Stimulated activated CD4-positive, alpha-beta T cell treated with anti-CD3 and anti-CD28 coated beads, TNF-alpha, amount 100 ng/mL, for 48 hours (primary cell): ENCODE results near the gene WDR64.

Source experiments
- DNase-seq, 3 donors: peaks; one replicate each; pipeline ENCODE4 v3.0.0-alpha.2; 2020; ENCODE audit warnings: low read depth in 3 of 3

Gene WDR64

GRCh38 chr1:241652012-241652411, at the start of gene WDR64:
WDR64 (plus strand) TSS chr1:241652281; CDS start chr1:241652485, 204 bp downstream.
- DNase-seq: no peak

GRCh38 chr1:241603731-241604245, 48.3 kb upstream of the WDR64 start:
- DNase-seq: no peak

GRCh38 chr1:241605146-241605805, 46.8 kb upstream of the WDR64 start:
- DNase-seq: no peak

DNA sequence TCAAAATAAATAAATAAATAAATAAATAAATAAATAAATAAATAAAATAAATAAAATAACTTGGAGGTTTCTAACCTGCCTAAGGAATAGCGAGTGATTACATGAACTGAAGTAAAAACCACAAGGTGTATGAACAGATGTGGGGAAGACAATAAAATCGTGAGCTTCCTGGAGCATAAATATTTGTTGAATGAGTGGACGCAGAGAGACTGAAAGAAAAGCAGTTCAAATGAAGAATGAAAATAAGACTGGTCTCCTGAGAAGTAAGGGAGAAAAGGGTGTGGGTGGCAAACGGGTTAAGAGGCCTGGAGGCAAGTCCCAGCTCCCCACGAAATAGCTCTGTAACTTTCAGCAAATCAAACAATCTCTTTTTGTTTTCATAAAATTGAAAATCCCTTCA, 45.5 kb upstream of the WDR64 start:
- no peak for DNase-seq

GRCh38 chr1:241607497-241607896, 44.6 kb upstream of the WDR64 start:
- DNase-seq: no peak

DNA sequence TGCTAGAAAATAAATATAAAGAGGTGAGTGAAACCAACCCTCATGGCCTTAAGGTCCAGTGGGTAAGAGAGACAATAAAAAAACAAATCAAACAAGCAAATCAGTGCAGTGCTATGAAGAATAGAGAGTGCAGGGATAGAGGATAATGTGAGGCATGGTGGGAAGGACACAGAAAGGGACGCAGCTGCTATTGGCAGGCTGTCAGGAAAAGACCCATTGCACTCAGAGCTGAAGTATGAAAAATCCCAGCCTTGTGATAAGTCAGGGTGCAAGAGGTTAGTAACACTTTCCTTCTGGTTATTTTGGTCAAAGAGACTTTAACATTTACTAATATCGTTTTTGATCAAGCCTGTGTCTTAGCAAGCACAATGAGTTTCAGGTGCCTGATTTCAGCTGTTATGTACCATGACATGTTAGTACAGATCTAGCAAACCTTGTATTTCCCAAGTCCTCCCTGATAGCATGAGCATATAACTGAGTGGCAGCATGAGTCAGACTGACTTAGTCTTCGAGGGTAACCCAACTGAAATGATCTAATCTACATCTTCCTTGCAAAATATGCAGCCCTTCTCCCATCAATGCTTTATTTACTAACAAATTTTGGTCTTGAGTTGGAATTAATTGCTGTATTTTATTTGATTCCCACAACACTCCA, 43.6 kb upstream of the WDR64 start:
- no peak for DNase-seq

DNA sequence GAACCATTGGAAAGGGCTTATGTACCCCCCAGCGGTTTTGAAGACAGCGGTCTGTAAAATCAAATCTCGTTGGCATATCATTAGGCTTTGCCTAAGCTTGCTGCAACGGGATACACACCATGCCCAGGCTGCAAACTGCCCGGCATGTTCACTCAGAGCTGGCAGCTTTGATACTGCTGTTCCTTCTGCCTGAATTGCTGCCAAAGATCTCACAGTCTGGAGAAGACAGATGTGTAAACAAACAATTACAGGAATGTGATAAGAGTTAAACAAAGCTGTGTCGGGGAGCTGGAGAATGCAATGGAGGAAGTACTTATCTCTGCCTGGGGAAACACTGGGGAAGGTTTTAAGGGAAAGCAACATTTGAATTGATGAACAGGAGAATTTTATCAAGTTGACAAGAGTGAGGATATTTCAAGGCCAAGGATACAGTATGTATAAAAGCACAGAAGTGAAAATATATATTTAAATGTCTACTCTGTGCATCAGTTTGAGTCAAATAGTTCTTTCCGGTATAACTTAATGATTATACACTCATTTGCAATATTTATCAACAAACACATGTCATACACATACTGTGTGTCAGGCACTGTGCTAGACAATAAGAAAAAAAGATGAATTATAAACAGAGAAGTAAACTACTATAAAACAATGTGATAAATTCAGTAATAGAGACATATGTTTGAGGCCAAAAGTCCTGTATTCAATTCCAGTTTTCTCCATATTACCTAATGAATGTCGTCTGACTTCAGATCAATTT, 41.8 kb upstream of the WDR64 start:
- no peak for DNase-seq

- DNase-seq: no peak
These were observed 41.0 kb upstream of the WDR64 start for GRCh38 chr1:241611063-241611462.

DNA sequence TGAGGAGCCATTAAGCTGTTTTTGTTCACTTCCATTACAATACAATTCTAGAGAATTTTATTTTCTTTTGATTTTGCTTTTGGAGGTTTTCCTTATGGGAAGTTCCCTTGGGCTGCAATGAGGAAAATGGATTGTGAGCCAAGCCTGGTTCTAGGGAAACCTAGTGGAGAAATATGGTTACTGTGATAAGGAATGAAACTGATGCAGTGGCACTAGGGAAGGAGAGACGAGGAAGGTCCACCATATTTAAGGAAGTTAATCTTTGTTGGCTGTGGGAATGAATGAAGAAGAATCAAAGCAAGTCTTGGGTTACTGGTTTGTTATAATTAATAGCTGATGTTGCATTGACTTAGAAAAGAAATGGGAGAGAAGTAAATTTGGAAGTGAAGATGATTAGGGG, 40.3 kb upstream of the WDR64 start:
- no peak for DNase-seq

DNA sequence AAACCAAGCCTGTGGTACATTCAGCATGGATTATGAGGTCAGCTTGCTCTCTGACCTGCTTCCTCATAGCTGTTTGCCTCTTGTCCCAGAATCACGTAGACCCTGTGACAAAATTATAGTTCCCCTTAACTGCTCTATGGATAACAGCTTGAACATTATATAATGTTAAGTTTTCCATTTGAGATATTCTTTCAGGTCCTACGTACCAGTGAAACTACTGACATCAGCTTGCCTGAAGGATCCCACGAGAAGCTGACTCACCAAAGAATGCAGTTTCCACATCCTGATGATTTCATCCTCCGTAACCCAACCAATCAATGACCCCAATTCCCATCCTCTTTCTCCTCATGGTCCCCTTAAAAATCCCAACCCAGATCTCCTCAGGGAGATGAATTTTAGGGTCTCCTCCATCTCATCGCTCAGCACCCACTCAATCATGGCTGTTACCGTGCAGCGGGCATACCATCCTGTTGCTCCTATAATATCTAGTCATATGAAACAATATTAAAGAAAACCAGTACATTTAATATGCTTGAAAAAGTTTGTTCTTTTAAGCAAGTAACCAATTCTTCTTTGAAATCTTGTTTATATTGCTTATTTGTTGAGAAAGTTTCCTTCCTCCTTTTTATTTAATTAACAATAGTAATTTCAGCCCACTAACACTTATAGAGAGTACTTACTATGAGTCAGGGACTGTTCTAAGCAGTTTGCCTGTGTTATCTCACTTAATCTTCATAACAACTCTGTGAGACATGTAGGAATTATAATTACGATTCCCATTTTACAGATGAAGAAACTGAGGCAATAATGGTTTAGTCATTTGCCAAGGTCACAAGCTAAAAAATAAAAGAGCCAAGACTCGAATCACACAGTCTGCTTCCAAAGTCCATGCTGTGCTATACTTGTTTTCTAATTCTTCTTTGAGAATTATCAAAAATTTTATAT, 39.3 kb upstream of the WDR64 start:
- DNase-seq: no peak

GRCh38 chr1:241614144-241614543, 37.9 kb upstream of the WDR64 start:
- no peak for DNase-seq

- DNase-seq: no peak
These were observed 37.5 kb upstream of the WDR64 start for GRCh38 chr1:241614572-241614971.

- no peak for DNase-seq
These were observed 36.8 kb upstream of the WDR64 start for GRCh38 chr1:241615043-241615974.

DNA sequence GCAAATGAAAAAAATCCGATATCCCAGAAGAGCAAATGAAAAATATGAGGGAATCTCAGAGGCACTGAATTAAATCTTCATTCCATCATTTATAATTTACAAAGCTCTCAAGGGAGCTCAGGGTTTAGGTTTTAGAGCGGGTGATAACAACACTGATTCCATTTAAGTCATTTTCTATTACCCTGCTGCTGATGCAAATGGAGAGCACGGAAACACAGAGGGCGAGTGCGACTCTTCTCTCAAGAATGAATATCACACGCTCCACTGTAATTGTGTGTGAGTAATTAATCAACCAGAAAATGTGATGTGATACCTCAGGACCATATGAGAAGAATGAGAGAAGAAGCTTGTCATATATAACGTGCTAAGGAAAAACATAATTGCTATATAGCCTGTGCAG, 34.7 kb upstream of the WDR64 start:
- no peak for DNase-seq

- DNase-seq: no peak
These were observed 29.4 kb upstream of the WDR64 start for GRCh38 chr1:241622669-241623068.

GRCh38 chr1:241624935-241625334, 27.1 kb upstream of the WDR64 start:
- DNase-seq: no peak

DNA sequence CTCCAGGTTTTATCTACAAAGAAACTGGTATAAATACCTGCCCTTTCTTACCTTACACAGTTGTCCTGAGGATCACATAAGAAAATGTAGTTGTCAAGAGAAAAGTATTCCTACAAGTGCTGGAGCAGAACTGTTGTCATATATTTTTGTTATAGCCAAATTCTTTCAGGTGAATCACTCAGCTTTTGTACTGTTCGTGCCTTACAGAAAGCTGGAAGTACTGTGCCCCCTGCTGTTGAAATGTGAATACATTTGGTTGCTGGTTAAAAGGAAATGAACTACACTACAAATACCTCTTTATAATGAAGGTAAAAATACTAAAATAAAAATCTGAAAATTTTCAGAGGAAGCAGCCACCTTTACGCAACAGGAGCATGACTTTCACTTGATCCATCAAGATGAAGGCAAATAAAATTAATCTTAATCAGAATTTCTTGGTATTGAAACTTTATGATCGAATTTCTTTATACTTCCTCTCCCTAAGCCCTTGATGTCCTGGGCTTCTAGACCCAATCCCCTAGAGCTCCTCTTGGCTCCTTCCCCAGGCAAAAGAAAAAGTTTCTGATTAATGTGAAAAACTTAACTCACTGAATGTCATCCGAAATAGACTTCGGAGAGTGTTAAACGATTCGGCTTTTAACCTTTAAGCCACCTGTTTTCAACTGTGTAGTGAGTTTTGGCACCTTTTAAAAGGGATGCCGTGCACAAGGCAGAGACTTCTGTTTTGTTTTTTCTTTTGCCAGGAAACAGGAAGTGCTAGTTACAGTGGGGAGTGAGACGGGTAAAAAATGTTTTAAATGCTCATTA, 24.4 kb upstream of the WDR64 start:
- peak in 1 of 3 donors; percentile 36 for DNase-seq

DNA sequence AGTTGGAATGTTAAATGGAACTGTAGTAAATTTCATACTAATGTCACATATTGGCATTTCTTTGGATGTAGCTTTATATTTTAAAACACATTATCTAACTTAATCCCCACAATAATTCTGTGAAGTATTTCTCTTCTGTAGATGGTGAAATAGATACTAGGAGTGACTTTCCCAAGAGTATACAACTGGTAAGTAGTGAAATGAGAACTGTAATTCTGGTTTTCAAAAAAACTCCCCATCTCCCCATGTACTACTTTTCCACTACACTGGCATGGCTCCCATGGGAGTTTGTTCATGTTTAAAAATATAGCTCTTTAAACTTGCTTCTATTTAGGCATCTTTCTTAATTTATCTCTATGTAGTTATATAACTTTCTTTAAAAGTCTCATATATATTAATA, 22.1 kb upstream of the WDR64 start:
- DNase-seq: no peak

- no peak for DNase-seq
These were observed 21.6 kb upstream of the WDR64 start for GRCh38 chr1:241630476-241630875.

DNA sequence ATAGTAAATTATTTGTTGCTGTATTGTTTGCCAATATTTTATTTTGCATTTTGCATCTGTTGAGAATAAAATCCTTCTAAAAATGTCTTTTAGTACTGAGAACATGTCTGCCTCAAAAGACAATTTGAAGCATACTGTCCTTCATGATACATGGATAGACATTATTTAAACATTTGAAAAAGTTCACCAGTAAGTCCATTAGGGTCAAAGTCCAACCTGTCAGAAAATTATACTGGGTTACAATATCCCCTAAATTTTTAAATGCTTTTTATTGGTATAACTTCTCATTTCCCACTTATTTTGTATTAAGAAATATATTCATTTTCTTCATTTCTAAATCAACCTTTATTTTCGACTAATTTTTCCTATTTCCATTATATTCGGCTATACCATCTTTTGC, 21.2 kb upstream of the WDR64 start:
- no peak for DNase-seq
